Stimulated activated CD8-positive, alpha-beta memory T cell treated with anti-CD3 and anti-CD28 coated beads, Interleukin-15, amount 100 ng/mL, for 24 hours (primary cell): ENCODE data around the gene PTPN7.
A peak's percentile ranks its signal among the peaks of the same experiment; 100 is the strongest.
"Not testable (repeated sequence)": the region's sequence is repeated elsewhere in the genome, so short reads cannot be mapped to it uniquely, and the experiment has no call there.

ENCODE experiments used
- DNase-seq: peaks from one replicate; pipeline ENCODE4 v3.0.0-alpha.2; 2020; ENCODE audit warnings: low read depth

PTPN7 gene

DNA sequence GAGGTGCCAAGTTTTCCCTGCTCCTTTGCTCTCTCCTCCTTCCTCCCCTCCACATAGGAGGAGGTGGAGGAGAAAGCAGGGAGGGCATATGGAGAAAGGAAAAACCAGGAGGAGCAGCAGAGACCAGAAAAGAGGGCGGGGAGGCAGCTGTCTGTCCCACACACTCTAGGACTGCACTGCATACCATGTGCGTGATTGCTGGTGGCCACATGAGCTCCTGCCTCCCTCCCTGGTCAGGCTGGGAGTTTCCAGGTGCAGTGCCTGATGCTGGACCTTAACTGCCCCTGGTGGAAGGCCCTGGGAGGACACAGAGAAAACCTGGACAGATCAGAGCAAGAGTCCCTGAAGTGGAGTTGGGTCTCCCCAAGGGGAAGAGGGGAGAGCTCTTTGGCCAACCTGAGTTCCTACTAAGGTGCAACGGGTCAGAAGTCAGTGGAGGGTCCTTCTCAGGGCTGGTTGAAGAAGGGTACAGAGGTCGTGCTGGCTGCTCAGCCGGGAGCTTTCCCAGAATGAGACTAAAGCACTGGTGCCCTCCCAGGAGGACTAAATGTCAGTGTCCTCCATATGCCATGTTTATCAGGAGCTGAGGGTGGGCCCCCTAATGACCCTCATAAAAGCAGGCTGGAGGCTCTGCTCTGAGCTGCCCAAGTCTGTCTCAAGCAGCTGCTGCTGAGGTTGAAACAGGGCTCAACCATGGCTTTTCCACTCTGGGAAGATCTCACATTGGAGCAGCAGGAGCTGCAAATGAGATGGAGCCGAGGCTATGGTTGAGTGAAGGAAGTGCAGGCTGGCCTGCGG lies 29.7 kb upstream of the PTPN7 start:
- no peak for DNase-seq

DNA sequence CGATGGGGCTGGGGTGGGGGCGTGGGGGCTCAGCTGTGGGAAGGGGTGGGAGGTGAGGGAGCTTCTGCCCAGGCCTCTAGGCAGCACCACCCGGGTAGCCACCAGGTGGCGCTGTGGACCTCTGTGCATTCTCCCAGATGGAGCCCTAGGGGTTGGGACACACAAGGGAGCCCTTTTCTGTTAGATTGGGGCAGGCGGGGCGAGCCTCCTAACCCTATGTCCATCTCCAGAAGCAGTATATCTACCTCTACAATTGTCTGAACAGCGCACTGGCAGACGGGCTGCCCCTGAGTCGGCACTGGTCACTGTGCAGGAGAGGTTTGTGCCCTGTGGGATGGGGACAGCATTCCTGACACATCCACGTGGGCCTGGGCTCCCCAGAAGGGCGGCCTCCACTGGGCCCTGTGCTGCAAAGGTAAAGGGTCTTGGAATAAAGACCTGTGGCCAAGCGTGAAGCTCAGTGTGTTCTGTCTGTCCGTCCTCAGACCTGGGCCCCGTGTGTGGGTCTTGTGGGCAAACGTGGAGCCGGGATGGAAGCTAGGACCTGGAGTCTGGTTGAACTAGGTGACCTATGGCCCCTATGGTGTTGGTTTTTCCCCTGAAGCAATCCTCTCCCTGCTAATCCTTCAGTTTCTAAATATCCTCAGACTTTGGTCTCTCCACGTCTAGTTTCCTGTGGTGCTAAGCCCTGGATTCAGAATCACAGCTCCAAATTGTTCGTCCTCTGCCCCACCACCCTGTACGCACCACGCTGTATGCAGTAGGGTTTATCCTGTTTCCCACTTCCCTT lies 28.8 kb upstream of the PTPN7 start:
- DNase-seq: peak; percentile 76

DNA sequence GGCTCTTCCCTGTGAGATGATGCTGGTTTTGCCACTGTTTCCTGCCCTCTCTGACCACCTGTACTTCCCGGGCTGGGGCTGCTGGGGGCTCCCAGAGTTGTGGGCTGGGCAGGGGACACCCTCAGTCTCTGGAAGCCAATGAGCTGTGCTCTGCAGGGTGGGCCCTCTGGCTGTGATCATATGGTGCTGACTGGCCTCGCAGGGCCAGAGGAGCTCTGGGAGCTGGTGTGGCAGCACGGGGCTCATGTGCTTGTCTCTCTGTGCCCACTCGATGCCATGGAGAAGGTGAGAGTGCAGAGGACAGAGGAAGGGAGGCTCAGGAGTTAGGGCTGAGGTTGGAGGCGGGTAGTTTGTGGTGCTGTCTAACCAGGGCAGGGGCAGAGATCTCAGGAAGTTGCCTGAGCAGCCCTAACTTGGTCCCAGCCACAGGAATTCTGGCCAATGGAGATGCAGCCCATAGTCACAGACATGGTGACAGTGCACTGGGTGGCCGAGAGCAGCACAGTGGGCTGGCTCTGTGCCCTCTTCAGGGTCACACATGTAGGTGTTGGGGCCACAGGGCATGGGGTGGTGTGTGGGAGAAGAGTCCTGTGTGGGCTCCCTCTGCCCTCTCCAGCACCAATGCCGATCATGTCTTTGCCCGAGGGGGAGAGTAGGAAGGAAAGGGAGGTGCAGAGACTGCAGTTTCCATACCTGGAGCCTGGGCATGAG lies 27.4 kb upstream of the PTPN7 start:
- DNase-seq: no peak

DNA sequence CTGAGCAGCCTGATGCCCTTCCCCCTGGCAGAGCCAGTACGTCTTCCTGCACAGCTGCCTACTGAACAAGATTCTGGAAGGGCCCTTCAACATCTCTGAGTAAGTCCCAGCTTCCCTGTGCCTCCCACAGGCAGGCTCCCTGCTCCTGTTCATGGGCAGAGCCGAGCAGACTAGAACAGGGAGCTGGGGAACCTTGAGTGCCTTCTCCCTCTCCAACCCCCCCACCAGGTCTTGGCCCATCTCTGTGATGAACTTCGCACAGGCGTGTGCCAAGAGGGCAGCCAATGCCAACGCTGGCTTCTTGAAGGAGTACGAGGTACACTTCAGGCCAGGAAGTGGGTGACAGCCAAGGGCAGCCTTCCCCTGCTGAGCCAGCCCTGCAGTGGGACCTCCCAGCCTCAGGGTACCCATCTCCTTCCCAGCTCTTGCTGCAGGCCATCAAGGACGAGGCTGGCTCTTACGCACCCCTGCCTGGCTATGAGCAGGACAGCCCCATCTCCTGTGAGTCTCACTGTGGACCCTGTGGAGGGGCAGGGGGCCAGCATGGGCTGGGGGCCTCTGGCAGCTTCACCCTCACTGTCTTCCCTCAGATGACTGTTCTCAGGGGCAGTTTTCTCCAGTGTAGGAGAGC lies 26.8 kb upstream of the PTPN7 start:
- no peak for DNase-seq

DNA sequence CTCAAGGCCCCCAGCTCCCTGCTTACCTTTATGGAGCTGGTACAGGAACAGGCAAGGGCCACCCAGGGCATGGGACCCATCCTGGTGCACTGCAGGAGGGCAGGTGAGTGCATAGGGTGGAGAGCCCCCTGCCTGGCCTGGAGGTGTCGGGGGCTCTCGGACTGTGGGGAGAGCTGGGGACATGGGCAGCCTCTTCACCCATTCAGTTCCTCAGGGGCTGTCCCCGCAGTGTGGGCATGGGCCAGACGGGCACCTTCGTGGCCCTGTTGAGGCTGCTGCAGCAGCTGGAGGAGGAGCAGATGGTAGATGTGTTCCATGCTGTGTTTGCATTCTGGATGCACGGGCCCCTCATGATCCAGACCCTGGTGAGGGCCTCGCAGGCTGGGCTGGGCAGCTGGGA lies 25.9 kb upstream of the PTPN7 start:
- no peak for DNase-seq

DNA sequence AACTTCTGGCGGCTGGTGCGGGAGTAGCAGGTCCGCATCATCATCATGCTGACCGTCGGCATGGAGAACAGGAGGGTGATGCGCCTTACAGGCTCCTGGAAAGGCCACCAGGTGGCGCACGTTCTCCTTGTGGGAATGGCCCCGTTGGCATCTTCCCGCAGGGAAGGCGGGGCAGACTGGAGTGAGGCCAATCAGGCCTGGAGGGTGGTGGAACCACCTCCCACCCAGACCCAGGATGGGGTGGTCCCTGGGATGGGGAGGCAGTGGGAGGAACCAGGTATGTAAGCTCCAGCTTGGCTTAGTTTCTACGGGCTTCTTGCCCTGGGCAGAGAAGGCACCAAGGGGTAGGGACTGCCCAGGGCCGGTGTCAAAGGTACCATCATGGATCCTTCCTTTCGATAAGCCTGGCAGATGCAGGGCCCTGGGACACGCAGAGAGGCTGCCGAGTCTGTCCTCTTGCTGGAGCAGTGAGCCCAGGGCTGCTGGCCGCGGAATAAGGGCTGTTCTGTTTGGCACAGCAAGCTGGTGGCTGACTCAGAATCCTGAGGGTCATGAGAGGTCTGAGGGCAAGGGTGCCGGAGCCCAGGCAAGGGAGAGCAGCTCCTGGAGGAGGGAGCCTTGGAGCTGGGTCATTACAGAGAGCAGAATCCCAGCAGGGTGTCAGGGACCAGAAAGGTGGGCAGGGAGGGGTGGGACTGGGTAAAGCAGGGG lies 24.5 kb upstream of the PTPN7 start:
- DNase-seq: peak; percentile 56

DNA sequence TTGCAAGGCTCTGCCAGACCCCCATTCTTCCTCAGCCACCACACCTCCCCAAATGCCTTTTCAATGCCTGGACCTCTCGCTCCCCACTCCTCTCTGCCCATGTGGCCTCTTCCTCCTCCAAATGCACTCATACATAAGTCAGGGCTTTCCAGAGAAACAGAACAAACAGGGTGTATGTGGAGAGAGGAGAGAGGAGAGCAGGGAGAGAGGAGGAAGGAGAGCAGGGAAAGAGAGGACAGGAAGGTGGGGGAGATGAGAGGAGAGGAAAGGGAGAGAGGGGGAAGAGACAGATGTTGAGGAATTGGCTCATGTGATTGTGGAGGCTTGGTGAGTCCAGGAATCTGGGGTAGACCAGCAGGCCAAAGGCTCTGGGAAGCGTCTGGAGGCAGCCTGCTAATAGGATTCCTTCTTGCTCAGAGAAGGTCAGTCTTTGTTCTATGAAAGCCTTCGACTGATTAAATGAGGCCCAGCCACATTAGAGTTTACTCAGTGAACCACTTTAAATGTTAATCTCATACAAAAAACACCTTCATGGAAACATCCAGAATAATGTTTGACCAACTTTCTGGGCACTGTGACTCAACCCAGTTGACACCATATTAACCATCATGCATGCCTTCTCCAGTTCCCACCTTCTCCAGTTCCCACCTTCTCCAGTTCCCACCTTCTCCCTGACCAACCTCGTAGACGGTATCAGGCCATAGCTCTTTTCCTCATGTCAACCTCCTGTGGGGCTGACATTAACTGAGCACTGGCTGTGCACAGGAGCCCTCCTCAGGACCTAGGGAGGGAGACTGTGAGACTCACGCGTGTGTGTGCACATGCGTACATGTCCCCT lies 21.9 kb upstream of the PTPN7 start:
- no peak for DNase-seq

DNA sequence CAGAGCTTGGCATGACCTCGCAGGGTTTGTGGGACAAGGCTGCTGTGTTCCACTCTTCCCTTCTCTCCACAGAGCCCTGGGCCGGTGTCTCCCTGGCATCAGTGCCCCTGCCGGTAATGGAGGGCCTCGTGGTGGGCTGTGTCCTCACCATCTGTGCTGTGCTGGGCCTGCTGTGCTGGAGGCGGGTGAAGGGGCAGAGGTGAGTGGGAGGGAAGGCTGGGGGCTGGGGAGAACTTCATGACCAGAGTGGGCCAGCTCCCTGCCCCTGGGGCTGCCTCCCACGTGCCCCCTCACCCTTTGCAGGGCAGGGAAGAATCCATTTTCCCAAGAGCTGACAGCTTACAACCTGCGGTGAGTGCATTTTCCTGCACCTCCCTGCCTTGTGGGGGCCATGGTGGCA lies 21.2 kb upstream of the PTPN7 start:
- no peak for DNase-seq

DNA sequence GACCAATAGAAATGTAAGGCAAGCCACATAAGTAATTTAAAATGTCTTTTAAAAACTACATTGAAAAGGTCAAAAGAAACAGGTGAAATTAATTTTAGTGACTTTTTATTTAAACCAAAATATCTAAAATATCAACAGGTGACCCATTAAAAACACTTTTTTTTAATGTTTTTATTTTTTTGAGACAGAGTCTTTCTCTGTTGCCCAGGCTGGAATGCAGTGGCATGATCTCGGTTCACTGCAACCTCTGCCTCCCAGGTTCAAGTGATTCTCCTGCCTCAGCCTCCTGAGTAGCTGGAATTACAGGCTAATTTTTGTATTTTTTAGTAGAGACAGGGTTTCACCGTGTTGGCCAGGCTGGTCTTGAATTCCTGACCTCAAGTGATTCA lies 20.3 kb upstream of the PTPN7 start:
- not testable (repeated sequence) for DNase-seq

DNA sequence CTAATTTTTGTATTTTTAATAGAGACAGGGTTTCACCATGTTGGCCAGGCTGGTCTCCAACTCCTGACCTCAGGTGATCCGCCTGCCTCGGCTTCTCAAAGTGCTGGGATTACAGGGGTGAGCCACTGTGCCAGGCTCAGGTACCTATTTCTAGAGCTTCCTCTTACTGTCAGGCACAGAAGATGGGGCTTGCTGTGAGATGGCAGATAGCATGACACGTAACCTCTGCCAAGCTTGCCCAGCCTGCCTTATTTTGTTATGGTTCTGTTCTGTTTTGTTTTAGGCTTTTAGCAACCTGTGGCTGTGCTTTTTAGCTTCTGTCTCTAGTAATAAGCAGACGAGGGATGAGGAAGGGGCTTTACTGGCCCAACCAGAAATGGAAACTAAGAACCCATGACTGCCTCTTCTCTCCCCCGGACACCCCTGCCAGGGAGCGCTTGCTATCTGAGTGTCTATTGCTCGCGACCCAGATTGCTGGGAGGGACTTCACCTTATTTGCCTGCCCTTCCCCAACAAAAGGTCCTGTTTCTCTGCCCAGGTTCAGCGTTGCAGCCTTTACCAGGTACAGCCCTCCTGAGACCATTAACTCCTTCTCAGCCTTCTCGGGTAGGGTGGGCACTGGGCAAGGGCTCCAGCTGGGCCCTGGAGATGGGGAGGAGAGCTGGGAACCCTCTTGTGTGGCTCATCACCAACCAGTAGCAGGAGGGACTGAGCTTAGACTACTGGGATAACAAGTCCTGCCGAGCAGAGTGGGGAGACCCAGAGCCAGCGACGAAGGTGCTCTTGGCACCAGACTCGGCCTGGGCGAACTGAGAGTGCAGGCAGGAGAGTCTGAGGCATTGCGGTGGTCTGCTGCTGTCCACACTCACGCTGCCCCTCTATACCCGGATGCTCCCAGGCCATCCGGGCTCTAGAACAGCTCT lies 19.7 kb upstream of the PTPN7 start:
- DNase-seq: no peak

DNA sequence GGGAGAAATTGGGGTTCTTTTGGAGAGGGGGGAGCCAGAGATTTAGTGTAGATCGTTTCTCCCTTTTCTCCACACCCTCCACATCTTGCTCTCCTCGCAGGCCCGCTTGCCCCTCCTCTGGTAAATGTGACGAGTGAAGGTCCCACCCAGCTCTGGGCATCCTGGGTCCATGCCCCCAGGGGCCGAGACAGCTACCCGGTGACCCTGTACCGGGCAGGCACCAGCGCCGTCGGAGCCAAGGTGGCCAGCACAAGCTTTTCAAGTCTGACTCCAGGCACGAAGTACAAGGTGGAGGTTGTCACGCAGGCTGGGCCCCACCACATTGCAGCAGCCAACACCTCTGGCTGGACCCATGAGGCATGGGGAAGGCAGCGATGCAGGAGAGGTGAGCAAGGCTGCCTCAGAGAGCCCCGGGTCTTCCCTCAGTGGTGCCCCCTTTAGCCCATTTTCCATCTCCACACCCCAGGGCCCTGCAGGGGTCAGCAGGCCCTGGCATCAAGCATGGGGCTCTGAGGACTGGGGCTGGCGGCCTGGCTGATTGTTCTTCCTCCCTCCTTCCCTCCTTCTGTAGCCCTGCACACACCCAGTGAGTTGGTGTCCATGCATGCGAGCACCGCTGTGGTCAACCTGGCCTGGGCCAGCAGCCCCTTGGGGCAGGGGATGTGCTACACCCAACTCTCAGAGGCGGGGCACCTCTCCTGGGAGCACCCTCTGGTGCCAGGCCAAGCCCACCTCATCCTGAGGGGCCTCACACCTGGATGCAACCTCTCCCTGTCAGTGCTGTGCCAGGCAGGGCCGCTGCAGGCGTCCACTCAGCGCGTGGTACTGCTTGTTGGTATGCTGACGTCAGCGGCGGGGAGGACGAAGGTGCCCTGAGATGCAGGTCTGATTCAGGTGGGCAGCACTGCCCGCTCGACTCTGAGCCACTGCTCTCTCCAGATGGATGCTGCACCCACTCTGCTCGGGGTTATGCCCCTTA lies 16.8 kb upstream of the PTPN7 start:
- DNase-seq: no peak

DNA sequence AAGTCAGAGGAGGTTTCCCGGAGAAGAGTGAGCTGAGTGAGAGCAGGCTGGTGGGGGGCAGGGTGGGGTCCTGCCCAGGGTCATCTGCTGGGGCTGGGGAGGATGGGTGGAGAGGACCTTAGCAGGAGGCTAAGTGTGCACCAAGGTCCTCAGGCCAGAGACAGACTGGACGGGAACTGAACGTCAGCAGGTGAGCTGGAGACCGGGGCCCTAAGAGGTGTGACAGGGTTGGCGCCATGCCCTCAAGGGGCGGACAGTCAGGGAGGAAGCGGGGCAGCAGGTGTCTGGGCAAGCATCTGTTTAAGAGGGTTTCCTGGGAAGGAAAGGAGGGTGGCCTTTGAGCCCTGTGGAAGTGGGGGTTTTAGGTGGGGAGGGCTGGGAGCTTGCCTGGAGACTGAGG lies 13.6 kb upstream of the PTPN7 start:
- no peak for DNase-seq

DNA sequence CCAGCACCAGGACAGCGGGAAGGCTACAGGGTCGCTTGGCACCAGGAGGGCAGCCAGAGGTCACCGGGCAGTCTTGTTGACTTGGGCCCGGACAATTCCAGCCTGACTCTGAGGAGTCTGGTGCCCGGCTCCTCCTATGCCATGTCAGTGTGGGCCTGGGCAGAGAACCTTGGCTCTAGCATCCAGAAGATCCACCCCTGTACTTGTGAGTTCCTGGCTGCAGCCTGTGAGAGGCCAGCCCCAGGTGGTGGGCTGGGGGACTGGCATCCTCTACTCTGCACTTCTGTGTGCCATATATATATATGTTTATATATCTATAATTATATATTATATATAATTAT lies 11.6 kb upstream of the PTPN7 start:
- no peak for DNase-seq

DNA sequence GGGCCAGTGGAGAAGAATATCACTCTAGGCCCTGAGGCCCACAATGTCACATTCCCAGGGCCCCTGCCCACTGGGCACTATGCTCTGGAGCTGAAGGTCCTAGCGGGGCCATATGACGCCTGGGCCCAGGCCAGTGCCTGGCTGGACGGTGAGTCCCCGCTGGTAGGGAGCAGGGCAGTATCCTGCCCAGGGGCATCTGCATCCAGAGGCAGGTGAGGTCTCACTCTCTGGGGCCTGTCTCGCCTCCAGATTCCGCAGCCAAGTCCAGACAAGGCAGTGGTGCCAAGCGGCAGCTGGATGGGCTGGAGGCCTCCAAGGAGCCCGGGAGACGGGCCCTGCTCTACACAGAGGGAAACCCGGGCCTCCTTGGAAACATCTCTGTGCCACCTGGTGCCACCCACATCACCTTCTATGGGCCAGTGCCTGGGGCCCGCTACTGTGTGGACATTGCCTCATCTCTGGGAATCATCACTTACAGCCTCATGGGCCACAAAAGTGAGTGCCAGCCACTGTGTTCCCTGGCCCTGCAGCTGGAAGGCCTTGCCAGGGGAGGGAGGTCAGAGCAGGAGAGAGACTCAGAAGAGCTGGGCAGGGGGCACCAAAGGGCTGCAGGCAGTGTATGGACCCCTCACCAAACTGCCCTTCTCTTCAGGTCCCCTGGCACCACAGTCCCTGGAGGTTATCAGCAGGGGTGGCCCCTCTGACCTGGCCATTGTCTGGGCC lies 11.1 kb upstream of the PTPN7 start:
- no peak for DNase-seq

DNA sequence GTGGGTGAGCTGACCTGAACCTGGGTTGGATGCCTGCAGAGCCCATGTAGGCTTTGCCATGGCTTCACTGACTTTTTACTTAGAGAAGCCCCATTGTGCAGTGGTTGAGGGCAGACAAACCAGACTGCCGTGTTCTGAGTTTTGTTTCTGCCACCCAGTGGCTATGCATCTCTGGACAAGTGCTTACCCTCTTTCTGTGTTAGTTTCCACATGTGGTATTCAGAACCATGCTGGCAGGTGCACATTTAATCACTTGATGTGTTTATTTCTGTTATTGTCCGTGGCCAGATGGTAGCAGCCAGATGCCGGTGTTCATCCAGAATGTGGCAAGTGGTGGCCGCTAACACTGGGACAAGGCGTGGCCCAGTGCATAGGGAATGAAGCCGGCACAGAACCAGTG lies 10.3 kb upstream of the PTPN7 start:
- no peak for DNase-seq

DNA sequence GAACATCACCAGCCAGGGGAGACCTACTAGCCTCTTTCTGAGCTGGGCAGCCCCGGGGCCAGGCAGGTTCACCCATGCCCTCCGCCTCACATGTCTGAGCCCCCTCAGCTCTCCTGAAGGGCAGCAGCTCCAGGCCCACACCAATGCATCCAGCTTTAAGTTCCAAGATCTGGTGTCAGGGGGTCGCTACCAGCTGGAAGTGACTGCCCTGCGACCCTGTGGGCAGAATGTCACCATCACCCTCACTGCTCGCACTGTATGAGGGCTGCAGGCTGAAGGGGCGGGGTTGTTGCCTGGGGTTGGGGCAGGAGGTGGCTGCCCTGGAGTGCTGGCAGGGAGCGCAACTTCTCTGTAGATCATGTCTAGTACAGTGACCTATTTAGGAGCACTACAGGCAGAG lies 8.5 kb upstream of the PTPN7 start:
- no peak for DNase-seq

DNA sequence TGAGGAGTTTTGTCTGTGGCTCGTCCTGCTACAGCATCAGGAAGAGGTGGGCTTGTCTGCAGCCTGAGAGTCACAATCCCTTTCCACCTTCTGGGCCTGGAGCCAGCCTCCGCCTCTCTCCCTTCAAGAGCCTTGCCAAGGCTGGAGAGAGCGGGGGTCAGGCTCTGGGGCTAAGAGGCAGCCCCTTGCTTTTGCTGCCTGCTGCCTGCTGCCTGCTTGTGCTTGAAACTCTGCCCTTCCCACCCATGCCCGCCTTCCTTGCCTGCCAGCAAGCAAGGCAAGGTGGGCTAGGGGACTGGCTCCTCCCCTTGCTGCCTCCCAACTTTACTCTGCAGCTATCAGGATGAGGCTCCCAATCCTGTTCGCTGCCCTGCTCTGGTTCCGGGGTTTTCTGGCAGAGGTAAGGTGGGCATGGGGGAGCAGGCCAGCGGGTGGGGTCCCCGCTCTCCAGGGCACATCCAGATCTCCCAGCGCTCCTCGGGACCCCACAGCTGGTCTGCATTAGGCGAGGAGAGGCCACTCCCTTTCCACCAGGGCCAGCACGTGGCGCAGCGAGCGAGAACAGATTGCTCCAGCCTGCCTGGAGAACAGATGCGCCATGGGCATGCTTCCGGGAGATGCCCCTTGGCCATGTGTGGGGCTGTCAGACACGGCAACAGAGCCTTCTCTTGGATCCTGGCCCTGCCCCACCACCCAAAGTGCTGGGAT lies 7.5 kb upstream of the PTPN7 start:
- no peak for DNase-seq
